Activated T-cell treated with anti-CD3 and anti-CD28 coated beads for 1 hour (primary cell): Measurements from ENCODE around the gene GMDS.

Source experiments
- DNase-seq: peaks from one replicate; pipeline ENCODE4 v3.0.0-alpha.2; 2020; ENCODE audit warnings: low read depth

The GMDS gene

GRCh38 chr6:2245103-2245876 lies at the start of gene GMDS:
GMDS (minus strand) TSS chr6:2245605.
- peak; percentile 73 for DNase-seq

GRCh38 chr6:2285510-2285909 lies 40.1 kb upstream of the GMDS start:
- no peak for DNase-seq

- no peak for DNase-seq
Measured at GRCh38 chr6:2275892-2276242, 30.5 kb upstream of the GMDS start.

GRCh38 chr6:2274981-2275891 lies 29.8 kb upstream of the GMDS start:
- no peak for DNase-seq

- DNase-seq = no peak
Measured at GRCh38 chr6:2272696-2273095, 27.3 kb upstream of the GMDS start.

GRCh38 chr6:2270054-2270453 lies 24.6 kb upstream of the GMDS start:
- no peak for DNase-seq

- DNase-seq = no peak
Measured at GRCh38 chr6:2266841-2267240, 21.4 kb upstream of the GMDS start.

- DNase-seq = no peak
Measured at GRCh38 chr6:2266031-2266795, 20.8 kb upstream of the GMDS start.

- no peak for DNase-seq
Measured at GRCh38 chr6:2264932-2265331, 19.5 kb upstream of the GMDS start.

- DNase-seq = no peak
Measured at GRCh38 chr6:2263896-2264295, 18.5 kb upstream of the GMDS start.

- DNase-seq = no peak
Measured at GRCh38 chr6:2259574-2259973, 14.2 kb upstream of the GMDS start.

GRCh38 chr6:2259002-2259494 lies 13.6 kb upstream of the GMDS start:
- no peak for DNase-seq

- no peak for DNase-seq
Measured at GRCh38 chr6:2258112-2258511, 12.7 kb upstream of the GMDS start.

- no peak for DNase-seq
Measured at GRCh38 chr6:2257363-2257762, 12.0 kb upstream of the GMDS start.

- DNase-seq = no peak
Measured at GRCh38 chr6:2254747-2255146, 9.3 kb upstream of the GMDS start.

GRCh38 chr6:2249126-2249525 lies 3.7 kb upstream of the GMDS start:
- no peak for DNase-seq

- no peak for DNase-seq
Measured at GRCh38 chr6:2247664-2248063, 2.3 kb upstream of the GMDS start.

- peak; percentile 16 for DNase-seq
Measured at GRCh38 chr6:2245877-2246863, 765 bp upstream of the GMDS start.

- DNase-seq = no peak
Measured at GRCh38 chr6:2244261-2245102, 923 bp downstream of the GMDS start.

GRCh38 chr6:2242311-2242710 lies 3.1 kb downstream of the GMDS start:
- no peak for DNase-seq
